SU-DHL-6 (cell line): ENCODE data around the gene FBN1.

Source experiments
- EZH2phosphoT487 ChIP-seq: fragments of 200-600 bp; sonication (generic), shearing (Covaris generic); conservative IDR thresholded peaks from 2 replicates; pipeline ENCODE4 v1.6.1; 2018; ENCODE audit warnings: mild to moderate bottlenecking, antibody characterized with exemption, low read length, moderate library complexity, mixed read lengths
- TF ChIP-seq, protein P1 (sequence below): fragments of 200-600 bp; sonication (generic); IDR thresholded peaks from one replicate; pipeline ENCODE4 v1.5.1; 2017; ENCODE audit warnings: antibody characterized with exemption, mild to moderate bottlenecking, low read length, moderate library complexity; ENCODE audit not compliant: insufficient read depth, poor library complexity, severe bottlenecking

DNA sequence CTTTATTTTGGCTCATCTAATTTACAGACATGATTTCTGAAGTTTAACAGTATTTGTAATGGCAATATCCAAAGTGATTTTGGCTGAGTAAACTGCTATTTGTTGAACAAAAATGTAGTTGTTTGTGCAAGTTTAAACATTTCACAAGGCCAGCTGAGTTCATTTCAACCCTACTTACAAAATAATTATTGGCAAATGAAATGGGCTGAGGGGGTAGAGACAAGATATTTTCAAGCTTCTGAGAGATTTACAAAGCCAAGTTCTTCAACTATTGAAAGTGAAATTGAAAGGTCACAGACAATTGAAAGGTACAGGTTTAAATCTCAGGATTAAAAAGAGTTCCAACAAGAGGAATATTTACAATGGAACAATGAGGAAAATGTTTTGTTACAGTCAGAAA, 237.2 kb downstream of the FBN1 start:
- TF ChIP-seq, protein P1, sequence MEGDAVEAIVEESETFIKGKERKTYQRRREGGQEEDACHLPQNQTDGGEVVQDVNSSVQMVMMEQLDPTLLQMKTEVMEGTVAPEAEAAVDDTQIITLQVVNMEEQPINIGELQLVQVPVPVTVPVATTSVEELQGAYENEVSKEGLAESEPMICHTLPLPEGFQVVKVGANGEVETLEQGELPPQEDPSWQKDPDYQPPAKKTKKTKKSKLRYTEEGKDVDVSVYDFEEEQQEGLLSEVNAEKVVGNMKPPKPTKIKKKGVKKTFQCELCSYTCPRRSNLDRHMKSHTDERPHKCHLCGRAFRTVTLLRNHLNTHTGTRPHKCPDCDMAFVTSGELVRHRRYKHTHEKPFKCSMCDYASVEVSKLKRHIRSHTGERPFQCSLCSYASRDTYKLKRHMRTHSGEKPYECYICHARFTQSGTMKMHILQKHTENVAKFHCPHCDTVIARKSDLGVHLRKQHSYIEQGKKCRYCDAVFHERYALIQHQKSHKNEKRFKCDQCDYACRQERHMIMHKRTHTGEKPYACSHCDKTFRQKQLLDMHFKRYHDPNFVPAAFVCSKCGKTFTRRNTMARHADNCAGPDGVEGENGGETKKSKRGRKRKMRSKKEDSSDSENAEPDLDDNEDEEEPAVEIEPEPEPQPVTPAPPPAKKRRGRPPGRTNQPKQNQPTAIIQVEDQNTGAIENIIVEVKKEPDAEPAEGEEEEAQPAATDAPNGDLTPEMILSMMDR, result no peak
- TF ChIP-seq EZH2phosphoT487, result no peak
